ENCODE data around the gene NFKB1.
"Not testable (repeated sequence)": the region's sequence is repeated elsewhere in the genome, so short reads cannot be mapped to it uniquely, and the experiment has no call there.

NFKB1 gene

GRCh38 chr4:102619021-102619420 is 117.9 kb downstream of the NFKB1 start:
- WGBS (ENCODE audit: extremely low coverage, insufficient coverage, insufficient read length): no CpG with 5 or more reads among the region's 9 CpGs
- H3K79me2 ChIP-seq (ENCODE audit: control insufficient read depth, insufficient read depth, low read length, poor library complexity); H4K8ac ChIP-seq (ENCODE audit: low read depth, low read length); H3K4ac ChIP-seq (ENCODE audit: low read depth, low read length); H3K4me2 ChIP-seq (ENCODE audit: low read length); H3K9me3 ChIP-seq (ENCODE audit: insufficient read depth, low read depth, low read length); H3K23ac ChIP-seq (ENCODE audit: low read length); H4K91ac ChIP-seq (ENCODE audit: low read depth, low read length); H3K27me3 ChIP-seq (ENCODE audit: insufficient read depth, low read length); H4K12ac ChIP-seq (ENCODE audit: low read depth, low read length); H2BK120ac ChIP-seq (ENCODE audit: insufficient read depth, low read length, poor library complexity); H2AK5ac ChIP-seq (ENCODE audit: low read length); H3K14ac ChIP-seq (ENCODE audit: low read length); H2AFZ ChIP-seq (ENCODE audit: insufficient read depth, low read length, poor library complexity); H3K4me3 ChIP-seq (ENCODE audit: low read depth, low read length); H3K27ac ChIP-seq (ENCODE audit: low read depth, low read length); H3K9ac ChIP-seq (ENCODE audit: low read length); H3K18ac ChIP-seq (ENCODE audit: low read length); H2BK12ac ChIP-seq (ENCODE audit: low read length); DNase-seq; H2BK5ac ChIP-seq (ENCODE audit: low read depth, low read length, poor library complexity): not testable (repeated sequence)
- Histone ChIP-seq H3K4me1 (ENCODE audit: control insufficient read depth in 1 of 2, insufficient read depth in 2 of 2, low read length in 2 of 2) (peaks cover 14 to 25% of the 10 kb centered on the region in 2 experiments), H3K36me3 (ENCODE audit: control insufficient read depth in 1 of 2, insufficient read depth in 2 of 2, low read length in 2 of 2) (peaks cover 14 to 15% of the 10 kb centered on the region in 2 experiments), H3K79me1 (ENCODE audit: low read length) (peaks cover 13% of the 10 kb centered on the region)

- not testable (repeated sequence) for H3K4me3 ChIP-seq (ENCODE audit: low read depth, low read length); H2AFZ ChIP-seq (ENCODE audit: insufficient read depth, low read length, poor library complexity); H3K9me3 ChIP-seq (ENCODE audit: insufficient read depth, low read depth, low read length); H4K12ac ChIP-seq (ENCODE audit: low read depth, low read length); H3K79me2 ChIP-seq (ENCODE audit: control insufficient read depth, insufficient read depth, low read length, poor library complexity); H3K18ac ChIP-seq (ENCODE audit: low read length); H3K27me3 ChIP-seq (ENCODE audit: insufficient read depth, low read length); H3K23ac ChIP-seq (ENCODE audit: low read length); H3K9ac ChIP-seq (ENCODE audit: low read length); H3K4ac ChIP-seq (ENCODE audit: low read depth, low read length); H3K36me3 ChIP-seq (ENCODE audit: control insufficient read depth in 1 of 2, insufficient read depth in 2 of 2, low read length in 2 of 2)
- H3K4me1 ChIP-seq (ENCODE audit: control insufficient read depth in 1 of 2, insufficient read depth in 2 of 2, low read length in 2 of 2): peaks cover 9 to 20% of the 10 kb centered on the region in 2 experiments
- peak overlapping the region; percentile 48 for H2BK120ac ChIP-seq (ENCODE audit: insufficient read depth, low read length, poor library complexity)
- WGBS (ENCODE audit: extremely low coverage, insufficient coverage, insufficient read length): no CpG with 5 or more reads among the region's 4 CpGs
- H2BK5ac ChIP-seq (ENCODE audit: low read depth, low read length, poor library complexity): peak overlapping the region; percentile 67
- peak; percentile 27 to 42 for DNase-seq
- peak overlapping the region; percentile 80 for H3K27ac ChIP-seq (ENCODE audit: low read depth, low read length)
- H4K8ac ChIP-seq (ENCODE audit: low read depth, low read length): peak overlapping the region; percentile 17
- H2BK12ac ChIP-seq (ENCODE audit: low read length): peak overlapping the region; percentile 87
- H4K91ac ChIP-seq (ENCODE audit: low read depth, low read length): peak overlapping the region; percentile 45
- peaks cover 13% of the 10 kb centered on the region for H3K79me1 ChIP-seq (ENCODE audit: low read length)
- peak overlapping the region; percentile 49 for H3K4me2 ChIP-seq (ENCODE audit: low read length)
- H3K14ac ChIP-seq (ENCODE audit: low read length): peak overlapping the region; percentile 59
- peak overlapping the region; percentile 11 for H2AK5ac ChIP-seq (ENCODE audit: low read length)
Measured at GRCh38 chr4:102619776-102620631, 118.8 kb downstream of the NFKB1 start.

- Histone ChIP-seq H3K27ac (ENCODE audit: low read depth, low read length) (peak overlapping the region; percentile 80), H3K9ac (ENCODE audit: low read length) (no peak overlapping the region), H2BK5ac (ENCODE audit: low read depth, low read length, poor library complexity) (peak overlapping the region; percentile 67), H3K4me3 (ENCODE audit: low read depth, low read length) (no peak overlapping the region), H3K4me2 (ENCODE audit: low read length) (peak overlapping the region; percentile 49), H2BK12ac (ENCODE audit: low read length) (no peak overlapping the region), H2BK120ac (ENCODE audit: insufficient read depth, low read length, poor library complexity) (no peak overlapping the region), H2AFZ (ENCODE audit: insufficient read depth, low read length, poor library complexity) (no peak overlapping the region), H4K8ac (ENCODE audit: low read depth, low read length) (no peak overlapping the region), H3K4me1 (ENCODE audit: control insufficient read depth in 1 of 2, insufficient read depth in 2 of 2, low read length in 2 of 2) (peaks cover 9 to 22% of the 10 kb centered on the region in 2 experiments), H2AK5ac (ENCODE audit: low read length) (no peak overlapping the region), H3K9me3 (ENCODE audit: insufficient read depth, low read depth, low read length) (no peaks in the 10 kb centered on the region), H3K14ac (ENCODE audit: low read length) (no peak overlapping the region), H3K36me3 (ENCODE audit: control insufficient read depth in 1 of 2, insufficient read depth in 2 of 2, low read length in 2 of 2) (peaks cover 6 to 7% of the 10 kb centered on the region in 2 experiments), H4K91ac (ENCODE audit: low read depth, low read length) (peak overlapping the region; percentile 45), H3K4ac (ENCODE audit: low read depth, low read length) (no peak overlapping the region), H3K27me3 (ENCODE audit: insufficient read depth, low read length) (no peaks in the 10 kb centered on the region), H3K79me1 (ENCODE audit: low read length) (peaks cover 15% of the 10 kb centered on the region), H4K12ac (ENCODE audit: low read depth, low read length) (no peak overlapping the region), H3K23ac (ENCODE audit: low read length) (no peak overlapping the region), H3K79me2 (ENCODE audit: control insufficient read depth, insufficient read depth, low read length, poor library complexity) (no peaks in the 10 kb centered on the region), H3K18ac (ENCODE audit: low read length) (no peak overlapping the region)
- peak; percentile 70 to 79 for DNase-seq
- no CpG with 5 or more reads among the region's 8 CpGs for WGBS (ENCODE audit: extremely low coverage, insufficient coverage, insufficient read length)
Measured at GRCh38 chr4:102620697-102621497, 119.7 kb downstream of the NFKB1 start.

- DNase-seq: peak in 1 of 2 donors; percentile 37
- Histone ChIP-seq H4K8ac (ENCODE audit: low read depth, low read length) (peak overlapping the region; percentile 25), H4K91ac (ENCODE audit: low read depth, low read length) (peak overlapping the region; percentile 3), H3K79me2 (ENCODE audit: control insufficient read depth, insufficient read depth, low read length, poor library complexity) (no peaks in the 10 kb centered on the region), H3K18ac (ENCODE audit: low read length) (peak overlapping the region; percentile 12), H3K4me3 (ENCODE audit: low read depth, low read length) (no peak overlapping the region), H3K27ac (ENCODE audit: low read depth, low read length) (no peak overlapping the region), H3K9me3 (ENCODE audit: insufficient read depth, low read depth, low read length) (no peaks in the 10 kb centered on the region), H2BK5ac (ENCODE audit: low read depth, low read length, poor library complexity) (peak overlapping the region; percentile 47), H4K12ac (ENCODE audit: low read depth, low read length) (no peak overlapping the region), H3K4ac (ENCODE audit: low read depth, low read length) (peak overlapping the region; percentile 43), H2AFZ (ENCODE audit: insufficient read depth, low read length, poor library complexity) (peak overlapping the region; percentile 27), H2BK12ac (ENCODE audit: low read length) (peak overlapping the region; percentile 47), H3K36me3 (ENCODE audit: control insufficient read depth in 1 of 2, insufficient read depth in 2 of 2, low read length in 2 of 2) (no peaks in the 10 kb centered on the region), H2BK120ac (ENCODE audit: insufficient read depth, low read length, poor library complexity) (no peak overlapping the region), H3K27me3 (ENCODE audit: insufficient read depth, low read length) (no peaks in the 10 kb centered on the region), H3K4me2 (ENCODE audit: low read length) (no peak overlapping the region), H3K23ac (ENCODE audit: low read length) (no peak overlapping the region), H2AK5ac (ENCODE audit: low read length) (peak overlapping the region; percentile 36), H3K9ac (ENCODE audit: low read length) (no peak overlapping the region), H3K4me1 (ENCODE audit: control insufficient read depth in 1 of 2, insufficient read depth in 2 of 2, low read length in 2 of 2) (peaks cover 9 to 22% of the 10 kb centered on the region in 2 experiments), H3K14ac (ENCODE audit: low read length) (no peak overlapping the region), H3K79me1 (ENCODE audit: low read length) (peaks cover 17% of the 10 kb centered on the region)
- WGBS (ENCODE audit: extremely low coverage, insufficient coverage, insufficient read length): no CpG with 5 or more reads among the region's 5 CpGs
Measured at GRCh38 chr4:102623622-102624021, 122.5 kb downstream of the NFKB1 start.
